Kidney epithelial cell (primary cell): ENCODE measurements around the gene AQP5. TPM values are rescaled to one million over a fixed set of nuclear protein-coding genes. Genes with fewer than 3 reads are reported as not detected.

Experiments
- DNase-seq: peaks from one replicate; pipeline ENCODE4 v3.0.0-alpha.2; 2010; ENCODE audit warnings: low read depth
- H3K27me3 ChIP-seq: 2 replicates; pipeline ENCODE4 v1.6.0; 2011; ENCODE audit warnings: low read length; ENCODE audit not compliant: control insufficient read depth, insufficient read depth
- H3K36me3 ChIP-seq: 2 replicates; pipeline ENCODE4 v1.5.1; 2011; ENCODE audit warnings: low read length; ENCODE audit not compliant: control insufficient read depth, insufficient read depth
- H3K4me3 ChIP-seq: 2 replicates; pipeline ENCODE4 v1.5.1; 2011; ENCODE audit warnings: low read depth, mild to moderate bottlenecking, control low read depth, low read length
- total RNA-seq: library from RNA; depleted of rRNA; stranded (reverse); fragments of >200 nt; gene quantifications from 2 replicates; pipeline ENCODE4 v1.2.3, GENCODE V29; 2015
- TF ChIP-seq, protein P1 (sequence below): IDR thresholded peaks from 2 replicates; pipeline ENCODE4 v1.5.1; 2011; ENCODE audit warnings: mild to moderate bottlenecking, moderate library complexity, low read length, control low read depth, inconsistent platforms; ENCODE audit not compliant: insufficient read depth, poor library complexity, severe bottlenecking

The AQP5 gene
- total RNA-seq, 1 donor from 2014 or later = not detected

DNA sequence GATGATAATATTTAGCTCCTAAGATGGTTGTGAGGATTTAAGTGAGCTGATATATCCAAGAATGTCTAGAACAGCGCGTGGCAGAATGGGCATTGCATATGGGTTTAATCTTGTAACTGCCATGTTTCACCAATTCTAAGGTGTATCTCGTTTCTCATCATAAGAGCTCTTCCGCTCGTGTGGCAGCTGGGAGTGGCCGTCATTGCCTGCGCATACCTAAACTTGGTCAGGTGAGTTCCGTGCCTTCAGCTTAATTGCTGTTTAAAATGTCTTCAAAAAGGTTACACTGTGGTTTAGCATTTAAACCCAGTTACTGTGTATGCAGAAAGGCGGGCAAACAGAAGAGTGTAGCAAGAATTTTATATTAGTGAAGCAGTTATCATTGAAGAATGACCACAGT is 15.6 kb upstream of the AQP5 start:
- H3K27me3 ChIP-seq = no peaks in the 10 kb centered on the region
- H3K36me3 ChIP-seq = no peaks in the 10 kb centered on the region
- H3K4me3 ChIP-seq = no peak overlapping the region
- TF ChIP-seq, protein P1, sequence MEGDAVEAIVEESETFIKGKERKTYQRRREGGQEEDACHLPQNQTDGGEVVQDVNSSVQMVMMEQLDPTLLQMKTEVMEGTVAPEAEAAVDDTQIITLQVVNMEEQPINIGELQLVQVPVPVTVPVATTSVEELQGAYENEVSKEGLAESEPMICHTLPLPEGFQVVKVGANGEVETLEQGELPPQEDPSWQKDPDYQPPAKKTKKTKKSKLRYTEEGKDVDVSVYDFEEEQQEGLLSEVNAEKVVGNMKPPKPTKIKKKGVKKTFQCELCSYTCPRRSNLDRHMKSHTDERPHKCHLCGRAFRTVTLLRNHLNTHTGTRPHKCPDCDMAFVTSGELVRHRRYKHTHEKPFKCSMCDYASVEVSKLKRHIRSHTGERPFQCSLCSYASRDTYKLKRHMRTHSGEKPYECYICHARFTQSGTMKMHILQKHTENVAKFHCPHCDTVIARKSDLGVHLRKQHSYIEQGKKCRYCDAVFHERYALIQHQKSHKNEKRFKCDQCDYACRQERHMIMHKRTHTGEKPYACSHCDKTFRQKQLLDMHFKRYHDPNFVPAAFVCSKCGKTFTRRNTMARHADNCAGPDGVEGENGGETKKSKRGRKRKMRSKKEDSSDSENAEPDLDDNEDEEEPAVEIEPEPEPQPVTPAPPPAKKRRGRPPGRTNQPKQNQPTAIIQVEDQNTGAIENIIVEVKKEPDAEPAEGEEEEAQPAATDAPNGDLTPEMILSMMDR = no peak
- DNase-seq = no peak

DNA sequence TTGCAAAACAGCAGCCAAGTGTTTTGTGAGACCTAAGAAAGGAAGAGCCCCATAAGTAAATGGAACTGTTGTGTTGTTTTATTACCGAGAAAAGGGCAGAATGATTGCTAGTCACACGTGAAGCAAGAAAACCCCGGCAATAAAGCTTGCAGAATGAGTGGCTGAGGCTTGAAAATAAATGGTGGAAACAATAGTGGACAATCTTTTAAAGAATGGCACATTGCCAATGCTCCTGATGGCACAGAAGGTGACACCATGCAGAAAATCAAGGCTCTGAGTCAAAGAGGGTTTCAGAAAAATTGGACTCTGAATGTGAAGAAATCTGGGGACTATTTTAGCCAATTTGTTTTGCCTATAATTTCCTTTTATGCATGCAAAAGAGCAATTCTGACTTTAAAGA is 15.2 kb upstream of the AQP5 start:
- no peak for DNase-seq
- TF ChIP-seq, protein P1 = no peak
- H3K4me3 ChIP-seq = no peak overlapping the region
- H3K27me3 ChIP-seq = no peaks in the 10 kb centered on the region
- no peaks in the 10 kb centered on the region for H3K36me3 ChIP-seq

DNA sequence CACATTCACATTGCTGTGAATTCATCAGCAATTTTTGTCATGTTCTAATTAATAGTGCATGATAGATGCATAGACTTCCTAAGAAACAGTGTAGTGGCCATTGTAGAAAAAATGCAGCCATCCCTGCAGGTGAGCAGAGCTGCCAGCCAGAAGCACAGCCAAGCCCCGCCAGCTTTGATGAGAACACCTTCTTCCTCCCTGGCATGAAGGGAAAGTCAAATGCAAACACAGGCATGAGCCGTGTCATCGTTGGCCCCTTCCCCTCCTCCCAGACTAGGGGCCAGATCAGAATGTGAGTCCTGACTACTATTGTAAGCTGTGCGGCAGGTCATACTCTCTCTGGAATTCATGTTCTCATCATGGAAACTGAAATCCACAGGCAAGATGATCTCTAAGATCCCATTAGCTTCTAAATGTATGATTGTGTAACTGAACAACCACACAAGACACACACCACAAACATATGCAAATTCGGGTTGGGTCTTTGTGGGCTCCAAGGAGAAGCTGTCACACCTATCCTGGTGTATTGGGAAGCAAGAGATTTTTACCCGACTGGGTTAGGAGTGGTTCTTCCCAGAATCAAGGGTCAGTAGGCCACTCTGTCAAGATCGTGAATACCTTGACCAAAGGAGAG is 14.0 kb upstream of the AQP5 start:
- TF ChIP-seq, protein P1 = no peak

DNA sequence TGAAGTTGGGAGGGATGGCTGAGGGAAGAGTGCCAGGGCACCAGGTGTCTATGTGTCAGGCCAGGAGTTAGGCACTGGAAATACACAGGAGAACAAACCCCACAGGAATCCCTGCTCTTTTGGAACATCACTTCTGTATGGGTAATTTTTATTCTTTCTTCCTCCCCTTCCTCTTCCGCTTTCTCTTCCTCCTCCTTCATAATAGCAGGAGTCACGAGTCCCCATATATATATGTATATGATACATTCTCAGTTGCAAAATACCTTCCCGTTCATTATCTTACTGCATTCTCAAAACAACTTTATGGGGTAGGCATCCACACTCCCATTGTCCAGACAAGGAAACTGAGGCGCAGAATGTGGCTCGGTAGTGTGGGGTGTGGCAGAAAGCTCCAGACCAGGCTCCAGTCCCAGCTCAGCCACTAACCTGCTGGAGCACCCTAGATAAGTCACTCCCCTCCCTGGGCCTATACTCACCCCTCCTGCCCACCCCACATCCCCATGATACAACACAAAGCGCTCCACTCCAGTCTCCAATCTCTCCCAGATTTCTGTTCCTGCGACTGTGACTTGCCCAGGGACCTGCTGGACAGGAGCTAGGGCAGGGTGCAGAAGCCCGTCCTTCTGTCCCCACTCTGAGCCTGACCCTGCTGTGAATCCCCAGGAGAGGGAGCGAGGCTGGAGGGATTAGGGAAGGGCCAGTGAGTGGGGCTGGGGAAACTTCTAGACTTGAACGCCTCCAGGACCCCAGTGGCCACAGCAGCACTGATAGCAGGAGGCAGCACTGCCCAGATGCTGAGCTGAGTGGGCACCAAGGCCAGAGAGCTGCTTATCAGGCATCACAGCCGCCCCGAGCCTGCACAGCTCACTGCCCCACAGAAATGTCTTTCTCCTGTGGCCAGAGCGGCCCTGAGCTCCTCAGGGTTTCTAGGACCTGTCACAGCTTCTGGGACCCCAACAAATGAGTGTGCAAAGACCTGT is 12.5 kb upstream of the AQP5 start:
- Histone ChIP-seq H3K27me3 (peaks cover 5% of the 10 kb centered on the region), H3K36me3 (no peaks in the 10 kb centered on the region), H3K4me3 (no peak overlapping the region)
- TF ChIP-seq, protein P1 = no peak
- no peak for DNase-seq

More for the DNA sequence above, 14.0 kb upstream of the AQP5 start:
- no peak for DNase-seq
- Histone ChIP-seq H3K27me3 (no peaks in the 10 kb centered on the region), H3K36me3 (no peaks in the 10 kb centered on the region), H3K4me3 (no peak overlapping the region)

DNA sequence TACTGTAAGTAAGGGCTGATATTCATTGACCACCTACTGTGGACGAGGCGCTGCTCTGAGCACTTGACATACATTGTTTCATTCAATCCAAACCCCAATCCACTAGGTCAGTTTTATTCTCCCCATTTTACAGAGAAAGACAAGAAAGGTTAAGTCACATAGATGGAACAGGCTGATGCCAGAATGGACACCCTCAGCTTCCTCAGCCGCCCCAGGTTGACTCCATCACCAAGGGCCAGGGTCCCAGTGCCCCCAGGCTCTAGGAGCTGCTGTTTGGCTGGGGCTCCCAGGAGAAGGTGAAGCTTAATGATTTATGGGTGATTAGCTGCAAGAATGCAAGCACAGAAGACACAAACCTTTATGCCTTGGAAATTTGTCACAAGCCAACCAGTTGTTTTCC is 11.8 kb upstream of the AQP5 start:
- DNase-seq = no peak
- TF ChIP-seq, protein P1 = no peak
- Histone ChIP-seq H3K4me3 (no peak overlapping the region), H3K36me3 (no peaks in the 10 kb centered on the region), H3K27me3 (peaks cover 8% of the 10 kb centered on the region)
